ENCODE data around the gene MIGA2. TPM values are rescaled to one million over a fixed set of nuclear protein-coding genes. Genes with fewer than 3 reads are reported as not detected.

MIGA2 gene
- total and polyA plus RNA-seq, 5 donors from 2014 or later: 6.3 to 48.5 (median 7.8) TPM

- peaks cover 30% of the 10 kb centered on the region for H3K36me3 ChIP-seq (ENCODE audit: control insufficient read depth, insufficient read depth, low read length)
- Mint-ChIP-seq H3K4me1 (peaks cover 7 to 26% (median 9%) of the 10 kb centered on the region in 4 donors), H3K36me3 (peaks cover 15% of the 10 kb centered on the region)
Measured at GRCh38 chr9:129042016-129042415, 5.6 kb downstream of the MIGA2 start.

GRCh38 chr9:129052592-129052991, 16.2 kb downstream of the MIGA2 start:
- Mint-ChIP-seq H3K9me3 (no peaks in the 10 kb centered on the region), H3K4me1 (peaks cover 0 to 2% (median 0%) of the 10 kb centered on the region in 4 donors), H3K27ac (no peak overlapping the region), H3K4me3 (no peak overlapping the region), H3K36me3 (peaks cover 13% of the 10 kb centered on the region), H3K27me3 (no peaks in the 10 kb centered on the region)
- DNase-seq (no peak), ATAC-seq (ENCODE audit: low read depth in 2 of 2) (no peak)
- peaks cover 48% of the 10 kb centered on the region for H3K36me3 ChIP-seq (ENCODE audit: control insufficient read depth, insufficient read depth, low read length)
- H3K4me1 ChIP-seq (ENCODE audit: control insufficient read depth, insufficient read depth, low read length, poor library complexity, severe bottlenecking): no peaks in the 10 kb centered on the region
- H3K4me3 ChIP-seq (ENCODE audit: low read depth, low read length): no peak overlapping the region
- no peak overlapping the region for H3K27ac ChIP-seq (ENCODE audit: insufficient read depth, low read length, poor library complexity, severe bottlenecking)
- no peaks in the 10 kb centered on the region for H3K27me3 ChIP-seq (ENCODE audit: control insufficient read depth, insufficient read depth, low read length)
- no peaks in the 10 kb centered on the region for H3K9me3 ChIP-seq (ENCODE audit: control insufficient read depth in 2 of 2, low read length in 2 of 2)

More at GRCh38 chr9:129042016-129042415, 5.6 kb downstream of the MIGA2 start:
- peaks cover 16% of the 10 kb centered on the region for H3K4me1 ChIP-seq (ENCODE audit: control insufficient read depth, insufficient read depth, low read length, poor library complexity, severe bottlenecking)
- H3K9me3 ChIP-seq (ENCODE audit: control insufficient read depth in 2 of 2, low read length in 2 of 2): no peaks in the 10 kb centered on the region
- DNase-seq (no peak), ATAC-seq (ENCODE audit: low read depth in 2 of 2) (no peak)
- H3K4me3 ChIP-seq (ENCODE audit: low read depth, low read length): no peak overlapping the region
- H3K27ac ChIP-seq (ENCODE audit: insufficient read depth, low read length, poor library complexity, severe bottlenecking): no peak overlapping the region
- Mint-ChIP-seq H3K27me3 (no peaks in the 10 kb centered on the region), H3K4me3 (peak overlapping the region in 1 of 4 donors; percentile 54), H3K9me3 (no peaks in the 10 kb centered on the region), H3K27ac (no peak overlapping the region)
- no peaks in the 10 kb centered on the region for H3K27me3 ChIP-seq (ENCODE audit: control insufficient read depth, insufficient read depth, low read length)

- Histone ChIP-seq H3K4me1 (ENCODE audit: control insufficient read depth, insufficient read depth, low read length, poor library complexity, severe bottlenecking) (no peaks in the 10 kb centered on the region), H3K9me3 (ENCODE audit: control insufficient read depth in 2 of 2, low read length in 2 of 2) (no peaks in the 10 kb centered on the region), H3K4me3 (ENCODE audit: low read depth, low read length) (no peak overlapping the region), H3K27me3 (ENCODE audit: control insufficient read depth, insufficient read depth, low read length) (no peaks in the 10 kb centered on the region), H3K36me3 (ENCODE audit: control insufficient read depth, insufficient read depth, low read length) (peaks cover 44% of the 10 kb centered on the region), H3K27ac (ENCODE audit: insufficient read depth, low read length, poor library complexity, severe bottlenecking) (no peak overlapping the region)
- Mint-ChIP-seq H3K36me3 (peaks cover 13% of the 10 kb centered on the region), H3K4me1 (peaks cover 0 to 2% (median 0%) of the 10 kb centered on the region in 4 donors), H3K9me3 (no peaks in the 10 kb centered on the region), H3K27me3 (no peaks in the 10 kb centered on the region), H3K4me3 (no peak overlapping the region), H3K27ac (no peak overlapping the region)
- DNase-seq (no peak), ATAC-seq (ENCODE audit: low read depth in 2 of 2) (no peak)
Measured at GRCh38 chr9:129053020-129053419, 16.6 kb downstream of the MIGA2 start.

- H3K4me3 Mint-ChIP-seq: no peak overlapping the region
- no peaks in the 10 kb centered on the region for H3K27me3 ChIP-seq (ENCODE audit: control insufficient read depth, insufficient read depth, low read length)
- no peak overlapping the region for H3K27ac Mint-ChIP-seq
- H3K36me3 Mint-ChIP-seq: peaks cover 8% of the 10 kb centered on the region
- H3K27me3 Mint-ChIP-seq: no peaks in the 10 kb centered on the region
- no peaks in the 10 kb centered on the region for H3K9me3 ChIP-seq (ENCODE audit: control insufficient read depth in 2 of 2, low read length in 2 of 2)
- H3K4me1 ChIP-seq (ENCODE audit: control insufficient read depth, insufficient read depth, low read length, poor library complexity, severe bottlenecking): no peaks in the 10 kb centered on the region
- peaks cover 0 to 2% (median 0%) of the 10 kb centered on the region in 4 donors for H3K4me1 Mint-ChIP-seq
- DNase-seq (no peak), ATAC-seq (ENCODE audit: low read depth in 2 of 2) (no peak)
- H3K4me3 ChIP-seq (ENCODE audit: low read depth, low read length): no peak overlapping the region
- peaks cover 0 to 1% (median 0%) of the 10 kb centered on the region in 7 donors for H3K9me3 Mint-ChIP-seq
- H3K36me3 ChIP-seq (ENCODE audit: control insufficient read depth, insufficient read depth, low read length): peaks cover 37% of the 10 kb centered on the region
- H3K27ac ChIP-seq (ENCODE audit: insufficient read depth, low read length, poor library complexity, severe bottlenecking): no peak overlapping the region
Measured at GRCh38 chr9:129054163-129054851, 17.9 kb downstream of the MIGA2 start.

- Histone ChIP-seq H3K27me3 (ENCODE audit: control insufficient read depth, insufficient read depth, low read length) (no peaks in the 10 kb centered on the region), H3K9me3 (ENCODE audit: control insufficient read depth in 2 of 2, low read length in 2 of 2) (no peaks in the 10 kb centered on the region), H3K27ac (ENCODE audit: insufficient read depth, low read length, poor library complexity, severe bottlenecking) (no peak overlapping the region), H3K4me1 (ENCODE audit: control insufficient read depth, insufficient read depth, low read length, poor library complexity, severe bottlenecking) (no peaks in the 10 kb centered on the region), H3K36me3 (ENCODE audit: control insufficient read depth, insufficient read depth, low read length) (peaks cover 37% of the 10 kb centered on the region), H3K4me3 (ENCODE audit: low read depth, low read length) (no peak overlapping the region)
- H3K4me3 Mint-ChIP-seq: no peak overlapping the region
- H3K27me3 Mint-ChIP-seq: no peaks in the 10 kb centered on the region
- peaks cover 0 to 1% (median 0%) of the 10 kb centered on the region in 7 donors for H3K9me3 Mint-ChIP-seq
- ATAC-seq (ENCODE audit: low read depth in 2 of 2) (no peak), DNase-seq (no peak)
- no peak overlapping the region for H3K27ac Mint-ChIP-seq
- H3K4me1 Mint-ChIP-seq: peaks cover 0 to 2% (median 0%) of the 10 kb centered on the region in 4 donors
- peaks cover 16% of the 10 kb centered on the region for H3K36me3 Mint-ChIP-seq
Measured at GRCh38 chr9:129058965-129059795, 22.8 kb downstream of the MIGA2 start.

GRCh38 chr9:129059796-129060785, 23.7 kb downstream of the MIGA2 start:
- Histone ChIP-seq H3K27me3 (ENCODE audit: control insufficient read depth, insufficient read depth, low read length) (no peaks in the 10 kb centered on the region), H3K27ac (ENCODE audit: insufficient read depth, low read length, poor library complexity, severe bottlenecking) (no peak overlapping the region), H3K36me3 (ENCODE audit: control insufficient read depth, insufficient read depth, low read length) (peaks cover 38% of the 10 kb centered on the region), H3K4me1 (ENCODE audit: control insufficient read depth, insufficient read depth, low read length, poor library complexity, severe bottlenecking) (no peaks in the 10 kb centered on the region), H3K9me3 (ENCODE audit: control insufficient read depth in 2 of 2, low read length in 2 of 2) (no peaks in the 10 kb centered on the region), H3K4me3 (ENCODE audit: low read depth, low read length) (no peak overlapping the region)
- no peaks in the 10 kb centered on the region for H3K4me1 Mint-ChIP-seq
- no peaks in the 10 kb centered on the region for H3K27me3 Mint-ChIP-seq
- no peak overlapping the region for H3K4me3 Mint-ChIP-seq
- peaks cover 10% of the 10 kb centered on the region for H3K36me3 Mint-ChIP-seq
- no peak overlapping the region for H3K27ac Mint-ChIP-seq
- DNase-seq (no peak), ATAC-seq (ENCODE audit: low read depth in 2 of 2) (no peak)
- peaks cover 0 to 1% (median 0%) of the 10 kb centered on the region in 7 donors for H3K9me3 Mint-ChIP-seq

GRCh38 chr9:129060991-129061390, 24.6 kb downstream of the MIGA2 start:
- Mint-ChIP-seq H3K9me3 (peaks cover 0 to 1% (median 0%) of the 10 kb centered on the region in 7 donors), H3K4me3 (no peak overlapping the region), H3K27ac (no peak overlapping the region), H3K4me1 (no peaks in the 10 kb centered on the region), H3K36me3 (peaks cover 15% of the 10 kb centered on the region), H3K27me3 (no peaks in the 10 kb centered on the region)
- ATAC-seq (ENCODE audit: low read depth in 2 of 2): no peak
- no peak for DNase-seq
- no peaks in the 10 kb centered on the region for H3K4me1 ChIP-seq (ENCODE audit: control insufficient read depth, insufficient read depth, low read length, poor library complexity, severe bottlenecking)
- no peak overlapping the region for H3K4me3 ChIP-seq (ENCODE audit: low read depth, low read length)
- peaks cover 39% of the 10 kb centered on the region for H3K36me3 ChIP-seq (ENCODE audit: control insufficient read depth, insufficient read depth, low read length)
- no peaks in the 10 kb centered on the region for H3K27me3 ChIP-seq (ENCODE audit: control insufficient read depth, insufficient read depth, low read length)
- no peak overlapping the region for H3K27ac ChIP-seq (ENCODE audit: insufficient read depth, low read length, poor library complexity, severe bottlenecking)
- no peaks in the 10 kb centered on the region for H3K9me3 ChIP-seq (ENCODE audit: control insufficient read depth in 2 of 2, low read length in 2 of 2)

Data from CD4-positive, CD25-positive, alpha-beta regulatory T cell (primary cell).